Measurements from ENCODE around the gene BRME1.

BRME1 gene

DNA sequence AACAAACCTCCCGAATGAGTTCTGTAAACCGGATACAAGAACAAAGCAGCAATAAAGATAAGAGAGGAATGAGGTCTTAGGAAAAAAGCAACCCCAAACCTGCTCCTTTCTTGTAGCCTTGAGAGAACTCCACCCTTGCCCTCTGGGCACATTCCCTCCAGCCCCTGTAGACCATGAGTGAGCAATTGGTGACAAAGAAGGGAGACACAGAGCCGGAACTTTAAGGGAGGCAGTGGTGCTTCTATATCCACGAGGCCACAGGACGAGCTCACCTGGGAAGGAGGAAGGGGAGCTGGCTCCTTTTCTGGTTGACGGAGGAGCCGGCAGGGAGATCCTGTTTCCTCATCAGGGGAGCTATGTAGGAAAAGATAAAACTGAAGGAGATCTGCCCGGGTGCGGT is 13.0 kb downstream of the BRME1 start:
- H3K27ac ChIP-seq = no peak overlapping the region
- no peaks in the 10 kb centered on the region for H4K20me1 ChIP-seq
- no peak for TF ChIP-seq Cebpa-rat (IDR thresholded peaks at IDR 0.05)
- no peaks in the 10 kb centered on the region for H3K9me3 ChIP-seq
- no peak overlapping the region for H3K9ac ChIP-seq
- no peak overlapping the region for H3K4me3 ChIP-seq
- H3K4me2 ChIP-seq = no peak overlapping the region
- H3K36me3 ChIP-seq = no peaks in the 10 kb centered on the region
- H3K27me3 ChIP-seq = no peaks in the 10 kb centered on the region
- peaks cover 11% of the 10 kb centered on the region for H3K4me1 ChIP-seq

DNA sequence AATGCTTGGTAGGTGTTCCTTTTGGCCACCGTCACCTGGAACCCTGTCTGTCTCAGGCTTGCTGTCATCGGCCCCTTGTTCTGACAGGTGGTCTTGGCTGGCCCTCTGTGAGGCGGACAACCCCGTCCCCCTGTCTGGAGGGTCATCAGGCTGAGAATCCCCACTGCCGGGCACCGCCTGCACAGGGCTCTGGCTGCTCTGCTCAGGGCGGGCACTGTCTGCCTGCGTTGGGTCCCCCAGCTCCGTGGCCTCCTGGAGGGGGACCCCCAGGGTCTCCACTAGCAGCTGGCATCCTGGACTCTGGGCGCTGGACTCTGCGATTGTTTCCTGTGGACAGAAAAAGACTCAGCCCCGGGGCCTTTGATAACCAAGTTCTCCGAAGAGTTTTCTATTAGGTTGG is 15.8 kb downstream of the BRME1 start:
- no peaks in the 10 kb centered on the region for H4K20me1 ChIP-seq
- no peak overlapping the region for H3K9ac ChIP-seq

GRCh38 chr19:13888281-13888680 is 17.6 kb downstream of the BRME1 start:
- Histone ChIP-seq H4K20me1 (no peaks in the 10 kb centered on the region), H3K27me3 (no peaks in the 10 kb centered on the region), H3K36me3 (no peaks in the 10 kb centered on the region), H3K4me2 (peak overlapping the region; percentile 43), H3K9ac (no peak overlapping the region), H3K4me1 (peaks cover 34% of the 10 kb centered on the region), H3K4me3 (no peak overlapping the region), H3K9me3 (no peaks in the 10 kb centered on the region), H3K27ac (no peak overlapping the region)
- TF ChIP-seq Cebpa-rat (IDR thresholded peaks at IDR 0.05) = no peak

More for the DNA sequence above, 15.8 kb downstream of the BRME1 start:
- H3K4me3 ChIP-seq = no peak overlapping the region
- peaks cover 19% of the 10 kb centered on the region for H3K4me1 ChIP-seq
- TF ChIP-seq Cebpa-rat (IDR thresholded peaks at IDR 0.05) = no peak
- no peaks in the 10 kb centered on the region for H3K36me3 ChIP-seq
- H3K9me3 ChIP-seq = no peaks in the 10 kb centered on the region
- H3K4me2 ChIP-seq = no peak overlapping the region
- no peaks in the 10 kb centered on the region for H3K27me3 ChIP-seq
- H3K27ac ChIP-seq = no peak overlapping the region

- H3K4me1 ChIP-seq = peaks cover 41% of the 10 kb centered on the region
- no peak overlapping the region for H3K27ac ChIP-seq
- no peak overlapping the region for H3K4me3 ChIP-seq
- H3K9me3 ChIP-seq = no peaks in the 10 kb centered on the region
- H3K9ac ChIP-seq = no peak overlapping the region
- no peak for TF ChIP-seq Cebpa-rat (IDR thresholded peaks at IDR 0.05)
- no peaks in the 10 kb centered on the region for H3K27me3 ChIP-seq
- no peaks in the 10 kb centered on the region for H4K20me1 ChIP-seq
- H3K36me3 ChIP-seq = no peaks in the 10 kb centered on the region
- no peak overlapping the region for H3K4me2 ChIP-seq
Observed at GRCh38 chr19:13887517-13887916, 18.4 kb downstream of the BRME1 start.

DNA sequence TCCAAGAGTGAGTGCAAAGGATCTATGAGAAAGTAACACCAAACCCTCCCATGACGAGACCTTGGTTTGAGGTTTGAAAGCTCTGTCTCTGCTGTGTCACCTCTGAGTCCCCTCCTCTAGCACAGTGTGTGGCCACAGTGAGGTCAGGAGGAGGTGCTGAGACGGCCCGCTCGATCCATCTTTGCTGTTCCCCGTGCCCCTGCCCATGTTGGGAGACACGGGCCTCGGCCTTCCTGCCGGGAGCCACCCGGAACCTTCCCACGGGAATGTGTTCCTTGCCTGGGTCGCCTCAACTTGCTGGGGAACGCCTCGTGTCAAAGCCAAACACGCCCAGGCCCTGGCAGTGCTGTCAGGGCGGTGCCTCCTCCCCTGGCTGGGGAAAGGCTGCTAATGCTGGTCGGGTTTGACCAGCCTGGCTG is 18.9 kb downstream of the BRME1 start:
- H3K4me2 ChIP-seq = no peak overlapping the region
- no peak overlapping the region for H3K27ac ChIP-seq
- H3K9ac ChIP-seq = no peak overlapping the region

GRCh38 chr19:13885826-13886365 is 20.0 kb downstream of the BRME1 start:
- no peaks in the 10 kb centered on the region for H3K27me3 ChIP-seq
- H3K27ac ChIP-seq = no peak overlapping the region
- H3K9me3 ChIP-seq = no peaks in the 10 kb centered on the region
- H3K36me3 ChIP-seq = no peaks in the 10 kb centered on the region
- no peaks in the 10 kb centered on the region for H4K20me1 ChIP-seq
- H3K4me2 ChIP-seq = no peak overlapping the region
- peaks cover 58% of the 10 kb centered on the region for H3K4me1 ChIP-seq
- no peak for TF ChIP-seq Cebpa-rat (IDR thresholded peaks at IDR 0.05)
- H3K4me3 ChIP-seq = no peak overlapping the region
- 0 out of 2 replicates have a peak overlapping the region, but pooled peaks have one; percentile 9 for H3K9ac ChIP-seq

More for the DNA sequence above, 18.9 kb downstream of the BRME1 start:
- Histone ChIP-seq H3K4me1 (peaks cover 46% of the 10 kb centered on the region), H3K9me3 (no peaks in the 10 kb centered on the region), H4K20me1 (no peaks in the 10 kb centered on the region), H3K4me3 (no peak overlapping the region), H3K27me3 (no peaks in the 10 kb centered on the region), H3K36me3 (no peaks in the 10 kb centered on the region)
- TF ChIP-seq Cebpa-rat (IDR thresholded peaks at IDR 0.05) = no peak

- no peaks in the 10 kb centered on the region for H3K27me3 ChIP-seq
- no peak overlapping the region for H3K9ac ChIP-seq
- no peak overlapping the region for H3K4me2 ChIP-seq
- H3K4me3 ChIP-seq = no peak overlapping the region
- TF ChIP-seq Cebpa-rat (IDR thresholded peaks at IDR 0.05) = no peak
- peaks cover 65% of the 10 kb centered on the region for H3K4me1 ChIP-seq
- no peaks in the 10 kb centered on the region for H4K20me1 ChIP-seq
- H3K9me3 ChIP-seq = no peaks in the 10 kb centered on the region
- no peak overlapping the region for H3K27ac ChIP-seq
- H3K36me3 ChIP-seq = no peaks in the 10 kb centered on the region
Observed at GRCh38 chr19:13884726-13885591, 21.0 kb downstream of the BRME1 start.

DNA sequence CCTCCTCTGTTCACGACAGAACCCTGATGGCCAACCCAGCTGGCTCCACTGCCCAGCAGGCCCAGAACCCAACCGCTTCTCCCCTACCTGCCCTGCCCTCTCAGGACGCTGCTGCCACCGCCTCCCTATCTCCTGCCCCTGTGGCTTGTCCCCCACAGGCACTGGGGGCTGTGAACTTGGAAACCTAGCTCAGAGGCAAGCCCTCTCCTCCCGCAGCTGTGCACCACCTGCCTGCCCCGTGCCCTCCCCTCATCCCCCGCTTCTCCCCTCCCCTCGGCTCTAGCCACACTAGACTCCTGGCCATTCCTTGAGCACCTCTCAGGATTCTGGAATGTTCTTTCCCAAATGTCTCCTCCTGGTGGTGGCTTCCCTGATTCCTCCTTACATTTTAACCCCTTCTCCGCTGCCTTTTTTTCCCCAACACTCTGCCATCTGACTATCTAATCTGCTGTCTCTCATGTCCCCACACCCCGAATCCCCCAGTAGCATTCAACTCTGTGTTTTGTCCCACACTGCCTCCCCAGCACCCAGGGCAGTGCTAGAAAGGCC is 22.3 kb downstream of the BRME1 start:
- Histone ChIP-seq H3K4me2 (peak overlapping the region; percentile 94), H4K20me1 (no peaks in the 10 kb centered on the region), H3K4me3 (no peak overlapping the region), H3K4me1 (peaks cover 66% of the 10 kb centered on the region), H3K27me3 (no peaks in the 10 kb centered on the region), H3K36me3 (no peaks in the 10 kb centered on the region), H3K9me3 (no peaks in the 10 kb centered on the region), H3K9ac (no peak overlapping the region), H3K27ac (no peak overlapping the region)
- no peak for TF ChIP-seq Cebpa-rat (IDR thresholded peaks at IDR 0.05)

GRCh38 chr19:13882836-13883235 is 23.1 kb downstream of the BRME1 start:
- Histone ChIP-seq H3K4me3 (no peak overlapping the region), H3K36me3 (no peaks in the 10 kb centered on the region), H3K9me3 (no peaks in the 10 kb centered on the region), H3K9ac (peak overlapping the region; percentile 34; the same call in 1 of the 2 replicates), H4K20me1 (no peaks in the 10 kb centered on the region), H3K4me2 (peak overlapping the region; percentile 94), H3K4me1 (peaks cover 61% of the 10 kb centered on the region), H3K27me3 (no peaks in the 10 kb centered on the region), H3K27ac (peak overlapping the region; percentile 49; the same call in 1 of the 2 replicates)
- TF ChIP-seq Cebpa-rat (IDR thresholded peaks at IDR 0.05) = no peak

- Histone ChIP-seq H3K4me3 (no peak overlapping the region), H3K36me3 (no peaks in the 10 kb centered on the region), H3K4me1 (peaks cover 61% of the 10 kb centered on the region), H3K9me3 (no peaks in the 10 kb centered on the region), H3K27me3 (no peaks in the 10 kb centered on the region), H4K20me1 (no peaks in the 10 kb centered on the region), H3K27ac (peak overlapping the region; percentile 49; the same call in 1 of the 2 replicates), H3K9ac (no peak overlapping the region), H3K4me2 (peak overlapping the region; percentile 94)
- TF ChIP-seq Cebpa-rat (IDR thresholded peaks at IDR 0.05) = no peak
Observed at GRCh38 chr19:13882419-13882795, 23.5 kb downstream of the BRME1 start.

All from BLaER1 (cell line).